Mesothelial cell of epicardium (in vitro differentiated cells): ENCODE results near the gene PLEKHM3. TPM values are rescaled to one million over a fixed set of nuclear protein-coding genes. Genes with fewer than 3 reads are reported as not detected.

Experiments used
- DNase-seq, 2 experiments: peaks; one replicate each; pipeline ENCODE4 v3.0.0; 2021; ENCODE audit warnings: low spot score in 2 of 2; ENCODE audit not compliant: unreplicated experiment in 2 of 2
- H3K27ac Mint-ChIP-seq: 2 replicates; pipeline ENCODE4 v1.8.0; 2021; ENCODE audit warnings: mixed read lengths
- H3K27me3 Mint-ChIP-seq: 2 replicates; pipeline ENCODE4 v1.8.0; 2021; ENCODE audit warnings: low read depth, mixed read lengths
- H3K36me3 Mint-ChIP-seq: 2 replicates; pipeline ENCODE4 v1.8.0; 2021; ENCODE audit warnings: mixed read lengths
- H3K4me1 Mint-ChIP-seq: 2 replicates; pipeline ENCODE4 v1.8.0; 2021; ENCODE audit warnings: mixed read lengths
- H3K4me3 Mint-ChIP-seq: 2 replicates; pipeline ENCODE4 v1.8.0; 2021; ENCODE audit warnings: mild to moderate bottlenecking, moderate library complexity, mixed read lengths
- H3K9me3 Mint-ChIP-seq: 2 replicates; pipeline ENCODE4 v1.8.0; 2021; ENCODE audit warnings: mixed read lengths
- CTCF ChIP-seq: fragments of 200-600 bp; sonication (generic); IDR thresholded peaks from one replicate; pipeline ENCODE4 v1.5.0; 2021; ENCODE audit warnings: antibody characterized with exemption; ENCODE audit not compliant: unreplicated experiment
- total RNA-seq: library from RNA; stranded (reverse); gene quantifications from 3 replicates; pipeline ENCODE4 v1.2.1, GENCODE V29; 2021

PLEKHM3 gene
- total RNA-seq, 1 donor from 2014 or later = 16.2 TPM

GRCh38 chr2:208065476-208065875, 40.1 kb upstream of the PLEKHM3 start:
- Mint-ChIP-seq H3K27ac (no peak overlapping the region), H3K4me3 (no peak overlapping the region), H3K9me3 (no peaks in the 10 kb centered on the region), H3K4me1 (no peaks in the 10 kb centered on the region), H3K27me3 (peaks cover 8% of the 10 kb centered on the region), H3K36me3 (no peaks in the 10 kb centered on the region)
- TF ChIP-seq CTCF = no peak
- no peak for DNase-seq

- no peak for DNase-seq
- Mint-ChIP-seq H3K4me3 (no peak overlapping the region), H3K9me3 (peaks cover 4% of the 10 kb centered on the region), H3K27ac (no peak overlapping the region), H3K36me3 (no peaks in the 10 kb centered on the region), H3K4me1 (no peaks in the 10 kb centered on the region), H3K27me3 (peaks cover 8% of the 10 kb centered on the region)
- TF ChIP-seq CTCF = no peak
These were observed 39.1 kb upstream of the PLEKHM3 start for GRCh38 chr2:208064220-208064961.

- Mint-ChIP-seq H3K27ac (no peak overlapping the region), H3K4me1 (no peaks in the 10 kb centered on the region), H3K27me3 (peaks cover 8% of the 10 kb centered on the region), H3K4me3 (no peak overlapping the region), H3K9me3 (peaks cover 4% of the 10 kb centered on the region), H3K36me3 (no peaks in the 10 kb centered on the region)
- TF ChIP-seq CTCF = no peak
- DNase-seq = no peak
These were observed 37.6 kb upstream of the PLEKHM3 start for GRCh38 chr2:208062961-208063360.

GRCh38 chr2:208062113-208062512, 36.8 kb upstream of the PLEKHM3 start:
- Mint-ChIP-seq H3K4me3 (no peak overlapping the region), H3K9me3 (peaks cover 4% of the 10 kb centered on the region), H3K27me3 (peaks cover 8% of the 10 kb centered on the region), H3K27ac (no peak overlapping the region), H3K36me3 (no peaks in the 10 kb centered on the region), H3K4me1 (no peaks in the 10 kb centered on the region)
- no peak for TF ChIP-seq CTCF
- DNase-seq = no peak

- no peaks in the 10 kb centered on the region for H3K4me1 Mint-ChIP-seq
- H3K9me3 Mint-ChIP-seq = peaks cover 4% of the 10 kb centered on the region
- DNase-seq = no peak
- no peak overlapping the region for H3K4me3 Mint-ChIP-seq
- peaks cover 8% of the 10 kb centered on the region for H3K27me3 Mint-ChIP-seq
- H3K27ac Mint-ChIP-seq = no peak overlapping the region
- no peaks in the 10 kb centered on the region for H3K36me3 Mint-ChIP-seq
- TF ChIP-seq CTCF = no peak
These were observed 31.8 kb upstream of the PLEKHM3 start for GRCh38 chr2:208057108-208057507.
